ENCODE measurements around the gene PRKACA.

Gene PRKACA

DNA sequence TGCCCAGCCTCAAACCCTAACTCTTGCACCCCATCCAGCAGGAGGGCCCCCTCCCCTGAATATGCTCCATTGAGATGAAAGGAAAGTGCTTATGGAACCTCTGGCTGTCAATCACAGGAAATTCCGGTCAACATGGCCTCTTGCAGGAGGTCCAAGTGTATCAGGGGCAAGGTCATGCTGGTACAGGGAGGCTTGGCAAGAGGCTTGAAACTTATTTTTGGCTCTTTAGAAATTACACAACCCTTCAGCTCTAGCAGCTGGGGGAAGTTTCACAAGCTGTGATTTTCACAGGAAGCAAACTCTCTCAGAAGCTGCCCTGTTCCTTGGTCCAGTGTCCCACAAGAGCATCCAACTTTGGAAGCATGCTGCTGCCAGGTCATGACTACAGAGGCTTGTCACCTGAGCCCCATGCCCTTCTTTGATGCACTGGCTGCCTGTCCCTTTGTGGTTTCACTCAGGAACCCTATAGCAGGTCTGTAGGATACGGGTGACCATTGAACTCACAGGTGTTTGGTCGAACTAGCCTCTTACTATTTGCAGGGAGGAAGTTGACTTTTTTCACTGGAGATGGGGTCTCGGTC lies 10.5 kb upstream of the PRKACA start:
- peaks cover 76% of the 10 kb centered on the region for H3K36me3 ChIP-seq (ENCODE audit: control insufficient read depth, low read length)
- no peak overlapping the region for H3K27ac ChIP-seq (ENCODE audit: low read depth, low read length)
- no peaks in the 10 kb centered on the region for H3K9me3 ChIP-seq (ENCODE audit: control insufficient read depth, insufficient read depth, low read length)
- no peak for TF ChIP-seq CTCF (IDR thresholded peaks at IDR 0.05; ENCODE audit: low read depth, low read length, poor library complexity, severe bottlenecking)
- TF ChIP-seq EZH2phosphoT487 (IDR thresholded peaks at IDR 0.05; ENCODE audit: borderline replicate concordance, low read length) = no peak
- H3K4me3 ChIP-seq (ENCODE audit: low read length) = no peak overlapping the region
- no peaks in the 10 kb centered on the region for H3K9me2 ChIP-seq (replicated peaks; ENCODE audit: control insufficient read depth, low read length)
- no peaks in the 10 kb centered on the region for H3K27me3 ChIP-seq (ENCODE audit: control insufficient read depth, low read length)
- H3K79me2 ChIP-seq (ENCODE audit: control insufficient read depth, low read length) = peaks cover 48% of the 10 kb centered on the region
- peaks cover 6% of the 10 kb centered on the region; the same call in 1 of the 2 replicates for H3F3A ChIP-seq (ENCODE audit: control insufficient read depth, insufficient read depth)
- no peak overlapping the region for H3K4me2 ChIP-seq (ENCODE audit: low read length)
- peaks cover 8% of the 10 kb centered on the region for H4K20me1 ChIP-seq (ENCODE audit: control insufficient read depth, insufficient read depth, low read depth, low read length)
- peaks cover 19% of the 10 kb centered on the region for H3K4me1 ChIP-seq (ENCODE audit: control insufficient read depth, low read length)

DNA sequence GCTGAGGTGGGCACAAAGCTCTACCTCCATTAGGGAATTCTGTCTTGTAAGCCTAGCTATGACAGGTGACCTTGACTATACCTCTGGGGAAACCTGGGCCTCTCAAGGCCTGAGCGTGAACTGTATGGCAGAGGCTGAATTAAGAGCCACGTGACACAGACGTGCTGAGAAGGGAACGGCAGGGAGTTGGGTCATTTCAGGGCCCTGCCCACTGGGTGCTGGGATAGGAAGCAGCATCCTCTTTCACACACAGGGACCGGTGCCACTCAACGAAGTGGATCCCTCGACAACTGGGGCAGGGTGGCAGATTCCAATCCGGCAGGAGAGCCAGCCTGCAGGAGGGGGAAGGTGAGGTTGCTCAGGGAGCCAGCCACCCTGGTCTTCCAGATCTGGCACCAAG lies 9.6 kb upstream of the PRKACA start:
- Histone ChIP-seq H3K27ac (ENCODE audit: low read depth, low read length) (no peak overlapping the region), H3K4me2 (ENCODE audit: low read length) (no peak overlapping the region)
- no peak for TF ChIP-seq CTCF (IDR thresholded peaks at IDR 0.05; ENCODE audit: low read depth, low read length, poor library complexity, severe bottlenecking)
- no peak for TF ChIP-seq EZH2phosphoT487 (IDR thresholded peaks at IDR 0.05; ENCODE audit: borderline replicate concordance, low read length)

GRCh38 chr19:14122924-14123323 lies 5.4 kb upstream of the PRKACA start:
- Histone ChIP-seq H3K9me2 (replicated peaks; ENCODE audit: control insufficient read depth, low read length) (no peaks in the 10 kb centered on the region), H3K4me3 (ENCODE audit: low read length) (no peak overlapping the region), H3K79me2 (ENCODE audit: control insufficient read depth, low read length) (peaks cover 7% of the 10 kb centered on the region), H3K27me3 (ENCODE audit: control insufficient read depth, low read length) (no peaks in the 10 kb centered on the region), H3K4me2 (ENCODE audit: low read length) (no peak overlapping the region), H3K9me3 (ENCODE audit: control insufficient read depth, insufficient read depth, low read length) (no peaks in the 10 kb centered on the region), H3K4me1 (ENCODE audit: control insufficient read depth, low read length) (peaks cover 9% of the 10 kb centered on the region), H3F3A (ENCODE audit: control insufficient read depth, insufficient read depth) (peaks cover 18% of the 10 kb centered on the region), H4K20me1 (ENCODE audit: control insufficient read depth, insufficient read depth, low read depth, low read length) (peaks cover 4% of the 10 kb centered on the region; the same call in 1 of the 2 replicates), H3K36me3 (ENCODE audit: control insufficient read depth, low read length) (peaks cover 60% of the 10 kb centered on the region), H3K27ac (ENCODE audit: low read depth, low read length) (no peak overlapping the region)
- TF ChIP-seq EZH2phosphoT487 (IDR thresholded peaks at IDR 0.05; ENCODE audit: borderline replicate concordance, low read length) (no peak), CTCF (IDR thresholded peaks at IDR 0.05; ENCODE audit: low read depth, low read length, poor library complexity, severe bottlenecking) (no peak)

More for the DNA sequence above, 9.6 kb upstream of the PRKACA start:
- H3K27me3 ChIP-seq (ENCODE audit: control insufficient read depth, low read length) = no peaks in the 10 kb centered on the region
- H3K4me1 ChIP-seq (ENCODE audit: control insufficient read depth, low read length) = peaks cover 15% of the 10 kb centered on the region
- H3K36me3 ChIP-seq (ENCODE audit: control insufficient read depth, low read length) = peaks cover 76% of the 10 kb centered on the region
- no peak overlapping the region for H3K4me3 ChIP-seq (ENCODE audit: low read length)
- H3K9me3 ChIP-seq (ENCODE audit: control insufficient read depth, insufficient read depth, low read length) = no peaks in the 10 kb centered on the region
- H3K79me2 ChIP-seq (ENCODE audit: control insufficient read depth, low read length) = peaks cover 40% of the 10 kb centered on the region
- H3F3A ChIP-seq (ENCODE audit: control insufficient read depth, insufficient read depth) = peaks cover 6% of the 10 kb centered on the region; the same call in 1 of the 2 replicates
- no peaks in the 10 kb centered on the region for H3K9me2 ChIP-seq (replicated peaks; ENCODE audit: control insufficient read depth, low read length)
- H4K20me1 ChIP-seq (ENCODE audit: control insufficient read depth, insufficient read depth, low read depth, low read length) = peaks cover 8% of the 10 kb centered on the region
